ENCODE measurements around the gene RASD1.

DNA sequence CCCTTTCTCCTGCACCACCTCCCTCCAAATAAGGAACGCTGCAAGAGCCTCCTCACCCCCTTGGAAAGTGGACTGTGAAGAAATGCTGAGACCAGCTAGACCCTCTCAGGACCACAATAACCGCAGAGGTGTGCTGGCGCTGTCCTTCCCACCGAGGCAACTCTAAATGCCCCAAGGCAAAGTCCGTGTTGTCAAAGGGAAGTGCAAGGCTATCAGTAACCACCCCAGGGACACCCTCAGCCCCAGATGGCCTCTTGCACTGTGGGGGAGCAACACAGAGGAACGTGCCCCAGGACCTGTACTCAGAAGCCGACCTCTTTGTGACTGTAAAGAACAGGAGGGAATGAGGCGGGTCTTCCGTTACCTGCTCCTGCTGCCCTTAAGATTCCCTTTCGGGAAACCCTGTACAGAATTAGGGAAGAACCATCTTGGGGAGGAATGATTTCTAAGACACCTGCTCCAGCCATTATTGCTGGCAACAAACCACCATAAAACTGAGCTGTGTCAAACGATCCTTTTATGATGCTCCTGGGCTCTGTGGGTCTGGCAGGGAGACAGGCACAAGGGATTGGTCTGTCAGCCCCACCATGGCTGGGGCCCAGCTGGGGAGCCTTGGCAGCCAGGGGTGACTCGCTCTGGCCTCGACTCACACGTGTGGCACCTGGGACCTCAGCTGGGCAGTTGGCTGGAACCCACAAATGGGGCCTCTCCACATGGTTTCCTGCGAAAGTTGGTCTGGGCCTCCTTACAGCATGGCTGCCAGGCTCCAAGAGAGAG lies 34.0 kb downstream of the RASD1 start:
- no peak for TF ChIP-seq POLR2A (IDR thresholded peaks at IDR 0.05; ENCODE audit: low read depth, low read length)
- no peak for TF ChIP-seq POLR2AphosphoS5 (IDR thresholded peaks at IDR 0.05; ENCODE audit: low read depth, low read length)
- TF ChIP-seq TAF1 (IDR thresholded peaks at IDR 0.05; ENCODE audit: low read depth, low read length), result no peak
- TF ChIP-seq SPI1 (IDR thresholded peaks at IDR 0.05; ENCODE audit: low read depth, low read length), result no peak
- no peak for TF ChIP-seq POU2F2 (IDR thresholded peaks at IDR 0.05; ENCODE audit: low read depth, low read length)

All from GM12891 (cell line).